ENCODE results near the gene ZNF408.
"Not testable (repeated sequence)": the region's sequence is repeated elsewhere in the genome, so short reads cannot be mapped to it uniquely, and the experiment has no call there.

The ZNF408 gene

GRCh38 chr11:46698597-46698996 is 2.2 kb upstream of the ZNF408 start:
- no peak for DNase-seq

GRCh38 chr11:46701078-46701654 is 335 bp downstream of the ZNF408 start:
- DNase-seq = peak in 1 of 2 experiments; percentile 4

GRCh38 chr11:46705070-46705688 is 4.3 kb downstream of the ZNF408 start:
- DNase-seq = no peak

- no peak for DNase-seq
Measured at GRCh38 chr11:46706886-46707285, 6.1 kb downstream of the ZNF408 start.

- not testable (repeated sequence) for DNase-seq
Measured at GRCh38 chr11:46709351-46709750, 8.5 kb downstream of the ZNF408 start.

GRCh38 chr11:46710821-46711269 is 10.0 kb downstream of the ZNF408 start:
- no peak for DNase-seq

GRCh38 chr11:46711303-46711702 is 10.5 kb downstream of the ZNF408 start:
- DNase-seq = no peak

- DNase-seq = no peak
Measured at GRCh38 chr11:46712874-46713576, 12.2 kb downstream of the ZNF408 start.

GRCh38 chr11:46717825-46718154 is 17.0 kb downstream of the ZNF408 start:
- not testable (repeated sequence) for DNase-seq

- DNase-seq = no peak
Measured at GRCh38 chr11:46718155-46719019, 17.6 kb downstream of the ZNF408 start.

GRCh38 chr11:46719048-46719542 is 18.3 kb downstream of the ZNF408 start, which contains the start of gene F2:
F2 (plus strand) TSS chr11:46719213; CDS start chr11:46719236, 23 bp downstream.
- DNase-seq = no peak

- DNase-seq = no peak
Measured at GRCh38 chr11:46719543-46720218, 18.9 kb downstream of the ZNF408 start.

GRCh38 chr11:46721286-46721685 is 20.5 kb downstream of the ZNF408 start:
- DNase-seq = no peak

- DNase-seq = no peak
Measured at GRCh38 chr11:46722566-46723358, 21.9 kb downstream of the ZNF408 start.

- no peak for DNase-seq
Measured at GRCh38 chr11:46723359-46723680, 22.5 kb downstream of the ZNF408 start.

- no peak for DNase-seq
Measured at GRCh38 chr11:46724088-46724487, 23.3 kb downstream of the ZNF408 start.

GRCh38 chr11:46725338-46726205 is 24.7 kb downstream of the ZNF408 start:
- DNase-seq = no peak

GRCh38 chr11:46726206-46726862 is 25.5 kb downstream of the ZNF408 start:
- no peak for DNase-seq

- no peak for DNase-seq
Measured at GRCh38 chr11:46727952-46728658, 27.3 kb downstream of the ZNF408 start.

- no peak for DNase-seq
Measured at GRCh38 chr11:46728659-46729040, 27.8 kb downstream of the ZNF408 start.

All from stimulated activated CD4-positive, alpha-beta T cell treated with anti-CD3 and anti-CD28 coated beads, Interleukin-4, amount 100 ng/mL, for 4 hours (primary cell).